DND-41 (cell line): ENCODE results near the gene JPH3.

Source experiments
- EZH2 ChIP-seq: IDR thresholded peaks from 3 replicates; pipeline ENCODE4 v1.6.1; 2012; ENCODE audit warnings: borderline replicate concordance, low read depth, mild to moderate bottlenecking, moderate library complexity, low read length, inconsistent platforms; ENCODE audit not compliant: severe bottlenecking
- TF ChIP-seq, protein P1 (sequence below): IDR thresholded peaks from 2 replicates; pipeline ENCODE4 v1.5.1; 2012; ENCODE audit warnings: borderline replicate concordance, low read length, moderate library complexity, mild to moderate bottlenecking; ENCODE audit not compliant: poor library complexity, severe bottlenecking; ENCODE audit errors: extremely low read depth

DNA sequence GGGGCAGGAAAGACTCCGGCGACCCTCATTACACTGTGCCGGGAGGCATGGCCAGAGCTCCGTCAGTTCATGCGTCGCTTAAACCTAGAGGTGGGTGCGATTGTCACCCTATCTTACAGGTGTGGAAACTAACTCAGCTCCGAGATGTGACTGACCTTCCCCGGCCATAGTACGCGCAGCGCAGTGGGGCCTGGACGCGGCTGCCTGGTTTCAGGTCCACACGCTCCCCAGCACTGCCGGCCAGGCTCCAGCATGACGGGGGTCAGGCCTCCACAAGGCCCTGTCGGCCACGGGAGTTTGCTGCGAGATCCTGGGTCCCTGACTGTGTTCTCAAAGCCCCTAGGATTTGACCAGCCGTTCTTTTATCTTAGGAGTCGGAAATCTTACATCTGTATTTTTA lies 34.4 kb downstream of the JPH3 start:
- TF ChIP-seq, protein P1, sequence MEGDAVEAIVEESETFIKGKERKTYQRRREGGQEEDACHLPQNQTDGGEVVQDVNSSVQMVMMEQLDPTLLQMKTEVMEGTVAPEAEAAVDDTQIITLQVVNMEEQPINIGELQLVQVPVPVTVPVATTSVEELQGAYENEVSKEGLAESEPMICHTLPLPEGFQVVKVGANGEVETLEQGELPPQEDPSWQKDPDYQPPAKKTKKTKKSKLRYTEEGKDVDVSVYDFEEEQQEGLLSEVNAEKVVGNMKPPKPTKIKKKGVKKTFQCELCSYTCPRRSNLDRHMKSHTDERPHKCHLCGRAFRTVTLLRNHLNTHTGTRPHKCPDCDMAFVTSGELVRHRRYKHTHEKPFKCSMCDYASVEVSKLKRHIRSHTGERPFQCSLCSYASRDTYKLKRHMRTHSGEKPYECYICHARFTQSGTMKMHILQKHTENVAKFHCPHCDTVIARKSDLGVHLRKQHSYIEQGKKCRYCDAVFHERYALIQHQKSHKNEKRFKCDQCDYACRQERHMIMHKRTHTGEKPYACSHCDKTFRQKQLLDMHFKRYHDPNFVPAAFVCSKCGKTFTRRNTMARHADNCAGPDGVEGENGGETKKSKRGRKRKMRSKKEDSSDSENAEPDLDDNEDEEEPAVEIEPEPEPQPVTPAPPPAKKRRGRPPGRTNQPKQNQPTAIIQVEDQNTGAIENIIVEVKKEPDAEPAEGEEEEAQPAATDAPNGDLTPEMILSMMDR, result no peak
- TF ChIP-seq EZH2, result no peak
